Activated CD4-positive, alpha-beta T cell treated with anti-CD3 and anti-CD28 coated beads, Interleukin-2, Interleukin-6, amounts not matched to agents 100 ng/mL and 50 ng/mL, durations not matched to agents 16 hours and 8 hours (primary cell): ENCODE data around the gene TPCN2.

Experiments
- DNase-seq: peaks from one replicate; pipeline ENCODE4 v3.0.0-alpha.2; 2020

TPCN2 gene

DNA sequence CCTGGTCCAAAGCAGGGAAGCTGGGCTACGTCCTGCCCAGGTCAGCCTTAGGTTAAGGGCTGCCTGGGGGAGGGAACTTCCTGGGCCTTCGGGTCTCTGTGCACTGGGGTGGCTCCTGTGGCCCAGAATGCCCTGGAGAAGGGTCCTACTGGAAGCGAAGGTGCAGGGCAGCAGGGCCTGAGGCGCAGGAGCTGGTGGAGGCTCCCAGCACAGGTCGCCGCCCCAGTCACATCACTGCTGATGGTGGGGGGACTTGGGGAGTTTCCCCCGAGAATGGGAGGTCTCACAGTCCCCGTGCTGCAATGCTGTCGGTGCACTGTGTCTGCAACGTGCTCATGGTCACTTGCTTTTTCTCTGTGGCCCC is 106.2 kb downstream of the TPCN2 start:
- DNase-seq, result no peak

DNA sequence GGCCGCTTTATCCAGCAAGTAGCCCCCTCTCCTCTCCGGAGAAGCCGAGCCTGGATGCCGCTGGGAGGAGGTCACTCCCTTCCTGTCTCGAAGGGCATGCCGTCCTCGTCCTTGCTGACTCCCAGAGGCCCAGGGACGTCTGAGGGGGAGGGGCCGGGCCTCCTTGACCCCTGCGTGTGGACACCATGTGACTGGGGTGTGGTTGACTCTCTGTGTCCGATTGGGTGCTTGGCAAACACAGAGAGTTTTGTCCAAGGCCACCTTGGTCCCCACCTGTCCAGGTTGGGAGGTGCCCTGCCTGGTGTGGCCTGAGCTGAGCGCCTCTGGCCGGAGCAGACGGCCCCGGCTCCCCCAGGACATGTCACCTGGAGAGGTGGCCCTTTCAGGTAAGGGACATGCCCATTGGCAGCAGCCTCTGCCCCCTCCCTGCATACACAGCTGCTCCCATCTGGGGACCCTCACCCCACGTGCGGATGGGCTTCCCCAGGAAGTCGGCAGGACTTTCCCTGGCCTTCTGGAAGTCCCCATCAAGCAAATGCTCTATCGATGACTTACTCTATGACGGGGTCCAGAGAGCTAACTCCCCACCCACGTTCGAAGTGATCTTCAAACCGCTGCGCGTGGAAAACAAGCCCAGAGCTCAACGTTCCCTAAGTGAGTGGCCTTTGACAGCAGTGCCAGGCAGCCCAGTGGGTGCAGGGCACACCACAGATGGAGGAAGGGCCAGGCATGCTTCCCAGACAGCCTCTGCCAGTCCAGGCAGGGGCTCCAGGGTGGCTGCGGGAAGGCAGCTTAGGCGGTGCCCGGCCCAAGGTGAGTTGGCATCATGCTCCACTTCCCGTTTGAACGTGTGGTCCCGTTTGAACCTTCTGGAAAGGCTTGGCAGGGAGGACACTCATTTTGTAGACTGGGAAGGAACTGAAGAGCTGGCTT is 106.8 kb downstream of the TPCN2 start, which contains the start of gene SMIM38:
Gene SMIM38 (plus strand): TSS at position 634 of the 933 bp plus-strand sequence. CDS start 1,912 bp downstream, outside the sequence.
- no peak for DNase-seq

DNA sequence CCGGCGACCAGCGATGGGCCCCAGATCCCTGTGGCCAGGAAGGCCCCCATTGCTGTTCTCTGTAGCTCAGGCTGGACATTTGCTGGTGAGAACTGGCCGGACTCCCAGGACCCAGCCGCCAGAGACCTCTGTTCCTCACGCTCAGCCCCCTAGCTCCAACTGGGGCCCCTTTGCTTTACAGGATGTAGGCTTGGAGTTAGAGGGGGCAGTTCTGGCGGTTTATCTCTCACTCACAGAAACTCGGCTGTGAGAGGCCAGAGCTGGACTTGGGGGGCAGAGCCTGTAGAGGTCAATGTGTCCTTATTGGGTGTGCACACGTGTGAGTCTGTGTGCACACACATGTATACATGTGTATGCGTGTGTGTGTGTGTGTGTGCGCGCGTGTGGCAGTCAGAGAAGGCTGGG is 107.5 kb downstream of the TPCN2 start:
- DNase-seq, result no peak

DNA sequence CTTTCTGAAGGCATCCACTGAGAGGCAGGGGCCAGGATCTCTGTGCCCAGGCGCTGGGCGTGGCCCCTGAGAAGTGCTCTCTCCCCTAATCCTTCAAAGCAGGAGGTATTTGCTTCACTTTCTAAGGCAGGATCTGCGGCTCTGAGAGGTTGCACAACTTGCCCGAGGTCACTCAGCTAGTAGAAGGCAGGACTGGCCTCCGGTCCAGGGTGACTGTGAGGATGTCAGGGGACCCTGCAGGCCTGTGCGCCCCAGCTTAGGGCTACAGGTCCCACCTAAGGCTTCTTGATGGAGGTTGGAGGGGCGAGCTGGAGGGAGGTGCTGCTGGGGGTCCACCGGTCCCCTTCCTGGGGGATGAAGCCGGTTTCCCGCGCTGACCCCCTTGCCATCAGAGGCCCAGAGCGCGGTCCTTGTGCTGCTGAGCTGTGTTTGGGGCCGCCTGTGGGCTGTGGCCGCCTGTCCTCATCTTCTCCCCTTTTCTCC is 108.0 kb downstream of the TPCN2 start:
- no peak for DNase-seq

DNA sequence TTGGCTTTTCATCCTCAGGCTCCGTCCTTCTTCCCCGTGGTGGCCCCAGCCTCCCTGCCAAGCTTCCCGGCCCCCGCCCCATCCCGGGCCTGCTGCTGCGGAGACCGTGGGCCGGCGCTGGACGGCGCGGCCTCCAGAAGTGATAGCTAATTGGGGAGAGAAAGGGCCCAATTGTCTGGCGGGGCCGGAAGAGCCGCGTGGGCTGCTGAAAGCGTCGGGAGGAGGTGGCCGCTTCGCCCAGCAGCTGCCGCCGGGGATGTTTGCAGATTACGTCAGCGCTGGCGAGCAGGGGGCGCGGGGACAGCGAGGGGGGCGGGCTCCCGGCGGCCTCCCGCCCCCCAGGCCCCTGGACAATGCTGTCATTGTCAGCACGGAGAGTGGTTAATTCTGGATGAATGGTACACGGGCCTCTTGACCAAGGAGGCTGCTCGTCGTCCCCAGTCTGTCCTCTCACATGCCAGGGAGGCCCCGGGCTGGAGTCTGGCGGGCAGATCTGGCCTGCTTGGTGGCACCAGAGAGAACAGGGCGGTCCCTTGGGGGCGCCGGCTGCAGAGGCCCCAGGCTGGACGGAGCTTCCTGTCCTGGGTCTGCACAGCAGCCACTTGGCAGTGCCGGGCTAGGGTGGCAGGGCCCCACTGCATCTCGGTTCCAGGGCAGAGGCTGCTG is 108.6 kb downstream of the TPCN2 start:
- no peak for DNase-seq

DNA sequence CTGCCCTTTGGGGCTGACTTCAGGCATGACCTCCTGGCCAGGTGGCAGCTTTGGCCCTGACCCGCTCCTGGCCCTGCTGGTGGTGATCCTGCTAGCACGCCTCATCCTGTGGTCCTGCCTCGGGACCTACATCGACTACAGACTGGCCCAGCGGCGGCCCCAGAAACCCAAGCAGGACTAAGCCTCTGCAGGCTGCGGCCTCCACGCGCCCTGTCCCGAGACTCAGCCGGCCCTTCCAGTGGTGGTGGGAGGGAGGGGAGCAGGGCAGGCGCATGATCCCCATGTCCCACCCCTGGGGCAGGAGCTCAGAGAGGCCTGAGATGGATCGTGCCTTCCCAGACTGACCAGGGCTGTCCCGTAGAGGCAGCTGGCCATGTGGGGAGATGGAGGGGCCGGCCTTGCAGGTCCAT is 109.1 kb downstream of the TPCN2 start:
- no peak for DNase-seq

DNA sequence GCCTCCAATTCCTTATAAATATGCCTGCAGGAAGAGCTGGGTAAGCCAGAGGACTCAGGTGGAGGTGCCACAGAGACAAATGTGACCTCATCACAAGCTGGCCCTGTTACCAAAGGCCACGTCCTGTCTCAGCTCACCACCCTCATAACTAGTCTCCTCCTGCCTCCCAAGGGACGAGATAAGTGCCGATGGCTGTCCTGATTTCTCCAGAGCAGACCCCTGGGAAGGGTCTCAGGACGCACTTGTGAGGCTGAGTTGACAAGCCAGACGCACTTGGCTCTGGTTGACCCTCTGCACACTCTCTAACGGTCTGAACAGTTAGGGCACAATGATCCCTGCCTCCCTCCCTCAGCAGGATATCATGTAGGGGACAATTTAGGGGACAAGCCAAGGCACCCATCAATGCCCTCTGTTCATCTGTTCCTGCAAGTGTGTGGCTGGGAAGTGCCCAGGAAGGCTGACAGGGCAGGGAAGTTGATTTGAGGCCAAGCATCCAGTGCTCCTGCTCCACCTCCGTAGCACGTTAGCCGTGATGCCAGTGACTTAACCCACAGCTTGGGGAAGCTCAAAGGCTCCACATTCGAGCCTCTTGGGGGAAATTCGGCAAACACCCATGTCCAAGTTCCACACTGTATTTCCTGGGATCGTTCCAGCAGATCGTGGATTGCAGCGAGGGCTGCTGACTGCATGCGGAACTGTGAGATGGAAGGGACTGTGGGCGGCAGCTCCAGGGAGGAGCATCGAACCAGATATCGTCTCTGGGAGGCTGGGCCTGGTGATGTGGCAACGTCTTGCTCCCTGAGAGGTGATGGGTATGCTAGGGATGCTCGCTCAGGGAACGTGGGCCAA is 109.8 kb downstream of the TPCN2 start:
- DNase-seq, result no peak

DNA sequence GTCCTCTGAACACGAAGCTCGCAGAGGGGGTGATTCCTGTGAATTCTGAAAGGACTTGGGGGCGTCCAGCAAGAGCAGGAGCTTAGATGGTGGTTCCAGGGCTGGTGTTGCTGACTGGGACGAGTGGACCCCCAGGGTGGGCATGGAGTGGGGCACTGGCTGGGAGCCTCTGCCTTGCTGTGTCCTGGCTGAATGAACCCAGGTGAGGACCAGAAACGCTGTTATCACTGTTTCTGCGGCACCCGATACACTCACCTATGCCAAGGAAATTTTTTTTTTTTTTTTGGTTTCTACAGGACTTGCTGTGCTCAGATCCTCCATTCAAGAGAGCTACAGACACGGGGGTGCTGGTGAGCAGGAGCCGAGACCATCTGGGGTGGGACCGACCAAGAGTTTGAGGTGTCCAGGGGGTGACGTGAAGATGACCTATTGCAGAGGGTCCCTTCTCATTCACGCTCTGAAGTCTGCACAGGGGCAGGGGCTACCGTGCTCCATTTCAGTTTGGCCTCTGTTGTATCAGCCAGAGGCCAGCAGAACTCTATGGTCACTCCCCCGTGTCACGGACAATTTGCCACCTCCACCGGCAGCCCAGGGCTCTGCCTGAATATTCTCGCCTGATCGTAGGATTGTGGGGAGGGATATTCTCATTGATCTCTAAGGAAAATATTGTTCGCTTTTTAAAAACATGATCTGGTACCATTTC is 110.6 kb downstream of the TPCN2 start:
- DNase-seq, result no peak

DNA sequence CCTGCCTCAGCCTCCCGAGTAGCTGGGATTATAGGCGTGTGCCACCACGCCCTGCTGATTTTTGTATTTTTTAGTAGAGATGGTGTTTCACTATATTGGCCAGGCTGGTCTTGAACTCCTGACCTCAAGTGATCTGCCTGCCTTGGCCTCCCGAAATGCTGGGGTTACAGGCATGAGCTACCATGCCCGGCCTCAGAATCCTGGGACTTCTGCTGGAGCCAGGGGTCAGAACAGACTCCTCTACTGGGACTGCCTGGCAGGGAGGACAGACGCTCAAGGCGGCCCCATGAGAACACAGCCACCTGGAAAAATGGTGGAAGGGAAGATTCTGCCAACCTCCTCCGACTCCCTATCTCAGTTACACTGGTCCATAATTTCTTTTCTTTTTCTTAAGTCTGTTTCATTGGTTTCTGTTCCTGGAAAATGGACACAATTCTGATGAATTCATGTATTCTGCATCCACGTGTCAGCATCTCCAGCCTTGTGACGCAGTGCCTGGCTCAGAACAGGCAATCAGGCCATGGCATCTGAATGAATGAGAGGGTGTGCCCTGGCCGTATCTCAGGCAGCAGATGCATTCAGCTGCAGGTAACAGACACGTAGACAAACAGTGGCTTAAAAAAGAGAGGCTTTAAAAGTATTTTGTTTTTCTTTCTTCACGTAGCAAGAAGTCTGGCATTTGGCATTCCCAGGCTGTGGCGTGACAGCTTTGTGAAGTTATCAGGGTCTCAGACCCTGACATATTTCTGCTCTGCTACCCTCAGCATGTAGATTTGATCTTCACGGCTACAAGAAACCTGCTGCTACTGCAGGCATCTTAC is 111.8 kb downstream of the TPCN2 start:
- DNase-seq, result no peak

DNA sequence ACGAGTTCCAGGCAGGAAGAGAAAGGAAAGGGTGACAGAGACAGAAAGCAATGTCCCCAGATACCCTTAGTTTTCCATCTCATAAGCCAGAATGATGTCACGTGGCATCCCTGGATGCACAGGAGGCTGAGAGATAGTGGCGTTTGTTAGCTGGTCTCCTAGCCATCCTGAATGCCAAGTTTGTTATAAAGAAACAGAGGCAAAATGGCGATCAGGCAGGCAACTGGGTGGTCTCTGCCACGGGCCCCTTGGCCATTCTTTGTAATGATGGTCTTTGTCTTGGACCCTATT is 112.3 kb downstream of the TPCN2 start:
- no peak for DNase-seq

DNA sequence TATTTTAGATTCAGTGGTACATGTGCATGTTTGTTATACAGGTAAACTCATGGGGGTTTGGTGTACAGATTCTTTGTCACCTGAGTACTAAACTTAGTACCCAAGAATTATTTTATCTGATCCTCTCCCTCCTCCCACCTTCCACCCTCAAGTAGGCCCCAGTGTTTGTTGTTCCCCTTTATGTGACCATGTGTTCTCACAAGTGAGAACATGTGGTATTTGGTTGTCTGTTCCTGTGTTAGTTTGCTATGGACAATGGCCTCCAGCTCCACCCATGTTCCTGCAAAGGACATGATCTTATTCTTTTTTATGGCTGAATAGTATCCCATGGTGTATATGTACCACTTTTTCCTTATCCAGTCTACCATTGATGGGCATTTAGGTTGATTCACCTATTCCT is 113.8 kb downstream of the TPCN2 start:
- no peak for DNase-seq

DNA sequence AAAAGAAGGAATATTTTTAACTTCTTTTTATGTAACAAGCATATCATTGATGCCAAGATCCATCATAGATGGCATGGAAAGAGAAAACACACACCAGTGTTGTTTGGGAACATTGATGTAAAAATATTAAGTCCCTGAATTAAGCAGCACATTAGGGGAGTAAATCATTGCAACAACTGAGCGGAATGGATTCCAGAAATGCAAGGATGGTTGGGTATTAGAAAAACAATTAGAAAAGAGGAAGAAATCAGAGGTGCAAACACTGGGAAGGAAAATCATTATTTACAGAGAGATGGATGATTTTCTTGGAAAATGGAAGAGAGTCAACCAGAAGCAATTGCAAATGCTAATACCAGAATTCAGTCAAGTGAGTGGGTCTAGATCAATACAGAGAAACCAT is 115.1 kb downstream of the TPCN2 start:
- no peak for DNase-seq

DNA sequence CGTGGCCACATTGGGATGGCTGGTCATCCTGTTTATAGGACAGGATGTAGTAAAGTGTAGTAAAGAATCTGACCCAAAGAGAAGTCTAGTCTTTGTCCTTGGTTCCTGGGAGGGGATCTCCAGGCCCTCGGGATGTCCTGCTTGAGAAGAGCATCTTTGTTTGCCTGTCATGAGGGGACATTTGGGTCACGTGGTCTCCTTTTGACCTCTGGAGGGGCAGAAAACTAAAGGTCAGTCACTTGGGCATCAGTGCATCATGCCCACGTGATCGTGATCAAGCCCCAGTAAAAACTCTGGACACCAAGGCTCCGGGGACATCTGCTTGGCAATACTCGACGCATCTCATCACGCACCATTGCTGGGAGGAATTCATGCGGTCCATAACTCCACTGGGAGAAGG is 116.1 kb downstream of the TPCN2 start:
- no peak for DNase-seq

DNA sequence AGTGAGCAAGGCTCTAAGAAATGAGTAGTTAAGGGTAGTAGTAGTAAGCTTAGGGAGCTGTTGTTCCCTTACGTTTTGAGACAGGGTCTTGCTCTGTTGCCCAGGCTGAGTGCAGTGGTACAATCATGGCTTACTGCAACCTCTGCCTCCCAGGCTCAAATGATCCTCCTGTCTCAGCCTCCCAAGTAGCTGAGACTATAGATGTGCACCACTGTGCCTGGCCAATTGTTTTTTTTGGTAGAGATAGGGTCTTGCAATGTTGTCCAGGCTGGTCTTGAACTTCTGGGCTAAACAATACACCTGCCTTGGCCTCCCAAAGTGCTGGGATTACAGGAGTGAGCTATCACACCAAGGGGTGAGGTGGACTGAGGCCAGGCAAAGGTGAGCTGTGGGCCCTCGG is 117.0 kb downstream of the TPCN2 start:
- no peak for DNase-seq

DNA sequence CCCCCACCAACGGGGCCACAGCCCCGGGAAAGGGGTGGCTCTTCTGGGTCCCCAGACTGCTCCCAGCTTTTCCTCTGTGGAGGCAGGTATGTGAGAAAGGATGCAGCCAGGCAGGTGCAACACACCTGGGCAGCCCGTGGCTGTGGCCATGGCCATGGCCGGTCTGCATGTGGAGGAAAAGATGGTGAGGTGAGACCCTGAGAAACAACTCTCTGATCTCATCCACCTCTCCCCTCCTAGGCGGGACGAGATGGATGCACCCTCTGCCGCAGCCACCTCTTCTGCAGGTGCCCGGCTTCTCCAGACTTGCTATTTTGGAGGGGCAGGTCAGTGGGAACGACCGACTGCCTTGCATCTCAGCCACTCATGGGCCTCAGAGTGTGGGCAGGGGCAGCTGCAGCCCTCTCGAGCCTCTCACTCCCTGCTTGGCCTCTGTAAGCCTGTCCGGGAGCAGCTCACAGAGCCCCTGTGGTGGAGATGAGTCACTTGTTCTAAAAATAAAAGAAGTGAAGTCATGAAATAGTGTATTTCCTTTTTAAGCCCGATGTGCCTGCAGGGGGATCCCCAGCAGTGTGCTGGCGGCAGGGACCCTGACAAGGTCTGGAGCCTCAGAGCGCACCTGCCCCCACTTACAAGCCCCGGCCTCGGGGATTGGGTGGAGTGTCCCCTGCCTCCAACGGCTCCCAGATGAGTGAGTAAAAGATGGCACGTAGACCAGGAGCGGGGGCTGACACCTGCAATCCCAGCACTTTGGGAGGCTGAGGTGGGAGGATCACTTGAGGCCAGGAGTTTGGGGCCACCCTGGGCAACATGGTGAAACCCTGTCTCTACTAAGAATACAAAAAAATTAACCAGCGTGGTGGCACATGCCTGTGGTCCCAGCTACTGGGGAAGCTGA is 117.7 kb downstream of the TPCN2 start:
- peak; percentile 71 for DNase-seq

DNA sequence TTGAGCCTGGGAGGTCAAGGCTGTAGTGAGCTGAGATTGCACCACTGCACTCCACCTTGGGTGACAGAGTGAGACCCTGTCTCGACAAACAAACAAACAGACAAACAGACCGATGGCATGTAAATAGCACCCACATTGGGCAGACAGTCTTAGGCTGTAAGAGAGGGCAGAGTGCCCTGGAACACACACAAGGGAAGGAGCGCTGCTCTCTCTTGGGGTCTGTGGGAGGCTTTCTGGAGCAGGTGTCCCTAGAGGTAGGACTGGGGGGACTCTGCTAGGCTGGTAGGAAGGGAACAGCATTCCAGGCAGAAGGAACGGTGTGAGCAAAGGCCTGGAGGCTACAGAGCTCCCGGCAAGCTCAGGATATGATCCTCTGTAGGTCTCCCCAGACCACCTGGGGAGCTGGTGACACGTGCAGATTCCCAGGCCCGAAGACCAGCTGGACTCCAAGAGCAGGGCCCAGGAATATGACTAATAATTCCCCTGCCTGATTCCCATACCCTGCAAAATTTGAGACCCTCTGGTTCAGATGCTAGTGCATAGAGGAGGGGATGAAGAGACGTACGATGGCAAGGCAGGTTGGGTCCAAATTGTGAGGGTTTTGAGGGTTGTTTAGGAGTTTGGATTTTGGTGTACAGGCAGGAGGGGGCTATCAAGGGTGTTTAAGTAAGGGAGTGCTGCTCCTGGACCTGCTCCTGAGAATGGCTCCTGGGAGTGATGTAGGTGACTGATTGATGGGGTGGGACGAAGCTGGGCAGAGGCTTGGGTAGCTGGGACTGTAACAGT is 118.6 kb downstream of the TPCN2 start:
- no peak for DNase-seq

DNA sequence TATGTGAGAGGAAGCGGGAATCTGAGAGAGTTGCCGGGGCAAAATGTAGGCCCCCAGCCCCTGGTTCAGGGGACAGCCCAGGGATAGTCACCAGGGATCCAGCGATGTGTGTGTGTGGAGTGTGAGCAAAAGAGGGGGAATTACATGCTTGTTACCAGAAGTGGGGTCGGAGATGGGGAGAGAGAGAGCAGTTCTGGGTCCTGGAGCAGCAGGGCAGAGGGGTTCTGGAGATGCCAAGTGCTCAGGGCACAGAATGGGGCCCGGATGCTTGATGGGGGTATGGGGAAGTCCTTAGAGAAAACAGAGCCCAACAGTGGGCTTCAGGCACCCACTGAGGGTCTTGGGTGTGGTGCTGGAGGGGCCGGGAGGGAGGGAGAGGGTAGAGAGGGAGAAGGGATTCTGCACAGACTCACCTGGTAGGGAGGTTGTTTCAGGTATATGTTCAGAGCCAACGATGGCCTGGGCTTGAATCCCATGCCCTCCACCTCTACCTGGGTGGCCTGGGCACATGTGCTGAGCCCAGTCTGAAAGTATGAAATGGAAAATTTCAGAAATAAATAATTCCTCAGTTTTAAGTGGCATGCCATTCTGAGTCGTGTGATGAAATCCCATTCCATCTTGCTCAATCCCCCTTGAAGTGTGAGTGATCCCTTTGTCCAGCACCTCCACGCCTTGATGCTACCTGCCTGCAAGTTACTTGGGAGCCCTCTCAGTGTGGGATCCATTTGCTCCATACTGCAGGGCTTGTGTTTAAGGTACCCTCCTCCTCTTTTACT is 119.4 kb downstream of the TPCN2 start:
- no peak for DNase-seq

DNA sequence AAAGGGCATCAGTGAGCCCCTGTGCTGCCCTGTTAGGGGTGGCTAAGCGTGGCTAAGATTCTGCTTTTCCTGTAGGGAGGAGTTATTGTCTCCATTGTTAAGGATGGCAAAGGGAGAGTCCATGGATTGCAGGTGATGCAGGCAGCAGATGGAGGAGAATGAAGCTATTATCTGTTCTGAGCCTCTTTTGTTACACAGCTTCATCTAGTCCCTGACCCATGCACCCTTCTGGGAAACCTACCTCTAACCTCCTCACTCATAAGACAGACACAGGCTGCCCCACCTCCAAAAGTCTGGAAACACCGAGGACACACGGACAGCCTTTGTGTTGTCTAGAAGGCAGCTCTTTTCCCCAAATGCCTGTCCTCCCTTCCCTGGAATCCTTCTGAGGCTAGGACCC is 120.7 kb downstream of the TPCN2 start:
- no peak for DNase-seq

DNA sequence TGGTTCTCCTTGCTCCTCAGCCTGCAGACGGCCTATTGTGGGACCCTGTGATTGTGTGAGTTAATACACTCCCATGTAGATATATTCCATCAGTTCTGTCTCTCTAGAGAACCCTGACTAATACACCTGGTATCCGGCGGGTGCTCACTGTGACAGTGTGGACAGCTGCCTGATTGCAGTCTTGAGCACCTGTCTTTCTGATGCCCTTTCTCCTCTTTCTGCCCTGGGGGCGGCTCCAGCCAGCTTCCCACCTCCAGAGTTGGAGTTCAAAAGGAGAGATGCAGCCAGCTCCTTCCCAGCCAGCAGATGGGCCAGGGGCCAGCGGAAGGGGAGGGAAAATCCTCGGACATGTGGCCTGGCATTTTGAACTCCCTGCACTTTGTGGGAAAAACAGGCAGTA is 122.0 kb downstream of the TPCN2 start:
- DNase-seq, result no peak
